Neural cell (in vitro differentiated cells): Measurements from ENCODE around the gene TRMT61B. TPM values are rescaled to one million over a fixed set of nuclear protein-coding genes. Genes with fewer than 3 reads are reported as not detected.

Source experiments
- H2AFZ ChIP-seq: fragments of 200-600, 300-800 bp; sonication (generic), shearing (Covaris generic); 2 replicates; pipeline ENCODE4 v1.6.0; 2014; ENCODE audit warnings: low read depth, mild to moderate bottlenecking, antibody characterized with exemption, low read length, moderate library complexity
- H3F3A ChIP-seq: fragments of 200-600 bp; shearing (Covaris generic); 2 replicates; pipeline ENCODE4 v1.6.1; 2016; ENCODE audit warnings: mild to moderate bottlenecking, moderate library complexity, mixed read lengths, antibody characterized with exemption, low read length; ENCODE audit not compliant: insufficient read depth, poor library complexity, severe bottlenecking
- H3K27ac ChIP-seq: fragments of 200-600, 300-800 bp; sonication (generic), shearing (Covaris generic); 2 replicates; pipeline ENCODE4 v1.5.1; 2014; ENCODE audit warnings: mild to moderate bottlenecking, low read length, moderate library complexity
- H3K27me3 ChIP-seq: fragments of 300-800, 200-600 bp; sonication (generic), shearing (Covaris generic); 2 replicates; pipeline ENCODE4 v1.6.0; 2014; ENCODE audit warnings: mild to moderate bottlenecking, low read depth, low read length, moderate library complexity; ENCODE audit not compliant: insufficient read depth
- H3K36me3 ChIP-seq: fragments of 300-800, 200-600 bp; sonication (generic), shearing (Covaris generic); 2 replicates; pipeline ENCODE4 v1.5.1; 2014; ENCODE audit warnings: mild to moderate bottlenecking, antibody characterized with exemption, low read length, moderate library complexity; ENCODE audit not compliant: insufficient read depth
- H3K4me2 ChIP-seq: fragments of 300-800, 200-600 bp; sonication (generic), shearing (Covaris generic); 2 replicates; pipeline ENCODE4 v1.6.0; 2014; ENCODE audit warnings: mild to moderate bottlenecking, low read length
- H3K4me3 ChIP-seq: fragments of 300-800, 200-600 bp; sonication (generic), shearing (Covaris generic); 2 replicates; pipeline ENCODE4 v1.5.1; 2014; ENCODE audit warnings: mild to moderate bottlenecking, low read length, moderate library complexity
- H3K79me2 ChIP-seq: fragments of 200-600 bp; shearing (Covaris generic); replicated peaks from 2 replicates; pipeline ENCODE4 v1.6.0; 2014; ENCODE audit warnings: mild to moderate bottlenecking, low read length, moderate library complexity; ENCODE audit not compliant: insufficient read depth
- H3K9ac ChIP-seq: fragments of 300-800, 200-600 bp; sonication (generic), shearing (Covaris generic); 2 replicates; pipeline ENCODE4 v1.6.1; 2016; ENCODE audit warnings: mild to moderate bottlenecking, low read length, mixed read lengths
- H3K9me2 ChIP-seq: fragments of 200-600 bp; shearing (Covaris generic); 2 replicates; pipeline ENCODE4 v1.6.1; 2016; ENCODE audit warnings: mild to moderate bottlenecking, low read length, mixed read lengths; ENCODE audit not compliant: insufficient read depth
- H3K9me3 ChIP-seq: fragments of 200-600, 300-800 bp; sonication (generic), shearing (Covaris generic); 2 replicates; pipeline ENCODE4 v1.6.1; 2016; ENCODE audit warnings: mild to moderate bottlenecking, mixed run types, low read length, moderate library complexity, mixed read lengths
- H4K20me1 ChIP-seq: fragments of 200-600 bp; shearing (Covaris generic); 2 replicates; pipeline ENCODE4 v1.6.1; 2016; ENCODE audit warnings: mild to moderate bottlenecking, mixed run types; ENCODE audit not compliant: insufficient read depth
- CTCF ChIP-seq: fragments of 450-650 bp; IDR thresholded peaks from 2 replicates; pipeline ENCODE4 v1.5.1; 2014; ENCODE audit warnings: antibody characterized with exemption, mild to moderate bottlenecking, moderate library complexity; ENCODE audit not compliant: poor library complexity, severe bottlenecking
- EP300 ChIP-seq: fragments of 450-650 bp; conservative IDR thresholded peaks from 2 replicates; pipeline ENCODE4 v1.6.1; 2014; ENCODE audit warnings: antibody characterized with exemption, mild to moderate bottlenecking, moderate library complexity; ENCODE audit not compliant: poor library complexity, severe bottlenecking
- EZH2 ChIP-seq: fragments of 200-600, 300-800 bp; shearing (Covaris generic), sonication (generic); IDR thresholded peaks from 2 replicates; pipeline ENCODE4 v1.6.1; 2014; ENCODE audit warnings: antibody characterized with exemption, low read length, borderline replicate concordance, mild to moderate bottlenecking; ENCODE audit not compliant: insufficient read depth, poor library complexity, severe bottlenecking
- MXI1 ChIP-seq: fragments of 450-650 bp; conservative IDR thresholded peaks from 2 replicates; pipeline ENCODE4 v1.6.1; 2014; ENCODE audit warnings: antibody characterized with exemption, mild to moderate bottlenecking; ENCODE audit not compliant: poor library complexity, severe bottlenecking
- POLR2AphosphoS5 ChIP-seq: IDR thresholded peaks from 2 replicates; pipeline ENCODE4 v1.6.1; 2012
- RAD21 ChIP-seq: fragments of 450-650 bp; conservative IDR thresholded peaks from 2 replicates; pipeline ENCODE4 v1.6.1; 2014; ENCODE audit warnings: antibody characterized with exemption, mild to moderate bottlenecking, moderate library complexity
- REST ChIP-seq: IDR thresholded peaks from 2 replicates; pipeline ENCODE4 v1.6.1; 2012; ENCODE audit warnings: borderline replicate concordance
- SMC3 ChIP-seq: fragments of 450-650 bp; conservative IDR thresholded peaks from 2 replicates; pipeline ENCODE4 v1.6.1; 2014; ENCODE audit warnings: antibody characterized with exemption, mild to moderate bottlenecking, moderate library complexity; ENCODE audit not compliant: poor library complexity
- TAF1 ChIP-seq: IDR thresholded peaks from 2 replicates; pipeline ENCODE4 v1.6.1; 2012; ENCODE audit warnings: low read depth
- polyA plus RNA-seq: library from polyadenylated mRNA; depleted of rRNA; stranded (reverse); fragments of >200 nt; gene quantifications from 2 replicates; pipeline ENCODE4 v1.2.3, GENCODE V29; 2014

TRMT61B gene
- polyA plus RNA-seq, 1 donor from 2014 or later: 35.1 TPM

GRCh38 chr2:28818053-28818452 lies 52.1 kb downstream of the TRMT61B start:
- no peaks in the 10 kb centered on the region for H3K79me2 ChIP-seq
- H3K9me2 ChIP-seq: no peaks in the 10 kb centered on the region
- no peak overlapping the region for H3K4me2 ChIP-seq
- H3K9me3 ChIP-seq: no peaks in the 10 kb centered on the region
- H3K4me3 ChIP-seq: no peak overlapping the region
- no peak overlapping the region for H2AFZ ChIP-seq
- no peaks in the 10 kb centered on the region for H3K27me3 ChIP-seq
- TF ChIP-seq POLR2AphosphoS5: no peak
- TF ChIP-seq REST: no peak
- no peak for TF ChIP-seq MXI1
- no peak for TF ChIP-seq EP300
- TF ChIP-seq EZH2: no peak
- TF ChIP-seq RAD21: no peak
- no peaks in the 10 kb centered on the region for H3K36me3 ChIP-seq
- no peak overlapping the region for H3K27ac ChIP-seq
- H3K9ac ChIP-seq: no peak overlapping the region
- H3F3A ChIP-seq: no peaks in the 10 kb centered on the region
- H4K20me1 ChIP-seq: no peaks in the 10 kb centered on the region

- H3K27ac ChIP-seq: peak within 1 kb of the TSS; percentile 60
- H3K9ac ChIP-seq: peak within 1 kb of the TSS; percentile 65
- H3K9me3 ChIP-seq: no peaks in the 10 kb centered on the region
- no peaks in the 10 kb centered on the region for H3K79me2 ChIP-seq
- H3K36me3 ChIP-seq: no peaks in the 10 kb centered on the region
- peak within 1 kb of the TSS; percentile 3 for H3K4me2 ChIP-seq
- peak within 1 kb of the TSS; percentile 36 for H2AFZ ChIP-seq
- H3F3A ChIP-seq: no peaks in the 10 kb centered on the region
- no peaks in the 10 kb centered on the region for H3K9me2 ChIP-seq
- H4K20me1 ChIP-seq: no peaks in the 10 kb centered on the region
- no peaks in the 10 kb centered on the region for H3K27me3 ChIP-seq
- TF ChIP-seq EZH2: no peak
- TF ChIP-seq SMC3: no peak
- TF ChIP-seq REST: peak; percentile 58
- TF ChIP-seq POLR2AphosphoS5: peak; percentile 52
- no peak for TF ChIP-seq EP300
- TF ChIP-seq CTCF: no peak
- no peak for TF ChIP-seq RAD21
- TF ChIP-seq MXI1: peak; percentile 83
- no peak for TF ChIP-seq TAF1
- peak within 1 kb of the TSS; percentile 71 for H3K4me3 ChIP-seq
These were observed 59.5 kb downstream of the TRMT61B start, which contains the start of gene SPDYA for GRCh38 chr2:28810384-28811285. Gene SPDYA, plus strand, starts transcription at chr2:28810834. Its CDS starts 5,181 bp downstream, at chr2:28816015.
